ENCODE data around the gene KIRREL1.
A peak's percentile ranks its signal among the peaks of the same experiment; 100 is the strongest.
"Not testable (repeated sequence)": the region's sequence is repeated elsewhere in the genome, so short reads cannot be mapped to it uniquely, and the experiment has no call there.

KIRREL1 gene

DNA sequence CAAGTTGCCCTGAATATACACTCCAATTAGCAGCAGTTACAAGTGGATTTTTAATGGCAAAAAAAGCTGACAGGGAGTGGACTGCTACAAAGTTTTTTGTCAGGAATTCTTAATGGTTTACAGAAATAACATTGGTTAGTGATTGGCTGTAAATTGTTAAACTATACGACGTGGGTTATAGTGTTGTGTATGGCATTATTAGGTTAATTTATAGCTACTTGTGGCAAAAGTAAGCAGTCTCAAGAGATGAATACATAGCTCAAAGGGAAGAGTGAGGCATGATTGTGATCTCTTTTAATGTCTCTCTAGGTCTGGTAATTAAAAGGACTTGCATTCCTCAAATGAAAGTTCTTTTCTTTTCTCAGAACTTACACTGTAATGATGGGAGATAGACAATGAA is 111.4 kb downstream of the KIRREL1 start:
- no peak for DNase-seq (ENCODE audit: low read depth, low spot score)

DNA sequence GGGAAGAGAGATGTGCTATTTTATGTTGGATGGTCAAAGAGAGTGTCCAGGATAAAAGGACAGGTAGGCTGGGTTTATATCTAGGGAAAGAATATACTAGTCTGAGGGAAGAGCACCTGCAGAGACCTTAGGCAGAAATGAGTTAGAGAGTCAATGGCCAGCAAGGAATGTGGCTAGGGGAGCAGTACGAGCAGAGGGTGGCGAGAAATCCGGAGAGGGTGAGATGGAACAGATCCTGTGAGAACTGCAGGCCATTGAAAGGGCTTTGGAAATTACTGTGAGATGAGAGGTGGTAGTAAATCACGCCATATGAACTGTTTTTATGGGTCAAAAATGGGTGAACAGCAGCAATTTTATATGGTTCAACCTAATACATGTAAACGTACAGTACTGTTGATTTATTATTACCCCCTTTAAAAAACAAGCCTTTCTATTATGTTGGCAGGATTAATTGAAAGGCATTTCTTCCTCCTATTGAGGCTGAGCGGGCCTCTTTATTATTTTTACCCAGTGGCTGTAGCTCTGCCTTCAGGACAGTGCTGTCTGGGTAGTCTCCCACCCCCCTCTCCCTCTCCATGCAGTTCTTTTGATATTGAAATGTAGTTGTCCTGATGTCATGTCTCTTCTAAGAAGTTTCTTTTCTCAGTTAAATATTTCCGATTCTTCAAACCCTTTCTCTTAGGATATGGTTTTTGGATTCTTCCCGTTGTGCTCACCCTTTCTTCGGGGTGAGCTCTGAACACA is 112.1 kb downstream of the KIRREL1 start:
- no peak for DNase-seq (ENCODE audit: low read depth, low spot score)

DNA sequence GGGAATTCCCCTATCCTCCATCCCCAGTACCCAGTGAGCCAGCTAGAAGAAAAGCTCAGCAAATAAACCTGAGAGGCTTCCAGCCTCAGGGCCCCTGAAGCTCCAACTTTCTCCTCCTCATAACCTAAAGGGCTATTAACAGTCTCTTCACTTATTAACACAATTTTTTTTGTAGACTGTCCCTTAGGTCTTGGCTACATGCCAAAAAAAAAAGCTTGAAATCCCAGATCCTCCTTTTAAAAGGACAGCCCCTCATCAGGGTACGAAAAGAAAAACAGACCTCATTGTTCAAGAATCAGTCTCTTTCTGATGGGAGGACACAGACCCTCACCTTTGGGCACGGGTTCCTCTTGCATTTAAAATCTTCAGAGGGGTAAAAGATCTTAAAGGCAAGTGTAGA is 114.5 kb downstream of the KIRREL1 start:
- DNase-seq (ENCODE audit: low read depth, low spot score): no peak

DNA sequence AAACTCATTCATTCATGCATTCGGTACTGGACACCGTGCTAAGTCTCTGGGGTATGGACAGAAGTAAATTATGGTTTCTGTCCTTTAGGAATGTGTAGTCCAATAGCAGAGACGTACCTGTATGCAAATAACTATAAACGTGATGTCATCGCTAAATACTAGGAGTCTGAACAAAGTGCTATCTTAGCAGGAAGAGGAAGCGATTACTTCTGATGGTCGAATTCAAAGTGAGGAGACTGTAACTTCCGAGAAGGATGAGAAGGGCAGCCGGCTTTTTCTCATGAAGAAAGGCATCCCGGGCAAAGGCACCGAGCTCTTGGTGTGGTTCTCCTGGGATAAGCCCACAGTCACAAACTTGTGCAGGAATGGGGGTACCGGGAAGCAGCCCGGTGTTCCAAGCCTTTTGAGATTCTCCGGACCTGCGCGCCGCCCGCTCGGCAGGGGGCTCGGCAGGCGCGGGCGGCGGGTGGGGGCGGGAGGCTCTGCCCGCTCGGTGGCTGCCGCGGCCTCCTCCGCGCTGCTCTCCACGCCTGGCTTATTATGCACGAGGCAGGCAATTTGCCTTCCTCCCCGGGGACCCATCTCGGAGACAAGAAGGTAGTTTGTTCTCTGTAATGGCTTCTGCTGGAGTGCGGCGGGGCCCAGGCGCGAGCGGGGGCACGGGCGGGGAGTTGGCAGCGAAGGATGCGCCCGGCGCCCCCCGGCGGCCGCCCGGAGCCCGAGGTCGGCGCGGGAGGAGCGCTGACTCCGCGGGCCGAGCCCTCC is 119.7 kb downstream of the KIRREL1 start:
- DNase-seq (ENCODE audit: low read depth, low spot score): no peak

DNA sequence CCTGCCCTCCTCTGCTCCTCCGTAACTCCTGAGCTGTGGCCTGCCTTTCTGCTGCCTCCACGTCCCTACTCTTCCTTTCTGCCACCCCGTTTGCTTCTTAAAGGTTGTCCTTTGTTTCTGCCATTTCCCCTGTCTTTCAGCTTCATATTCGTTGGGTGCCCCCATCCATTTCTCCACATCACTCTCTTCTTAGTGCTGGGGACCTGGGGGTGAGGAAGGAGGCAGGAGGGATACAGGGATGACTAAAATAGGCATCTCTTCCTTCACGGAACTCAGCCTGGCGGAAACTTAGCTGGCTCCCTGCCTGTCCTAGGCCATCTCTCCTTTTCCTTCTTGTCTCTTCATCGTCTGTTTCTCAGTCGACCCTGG is 120.3 kb downstream of the KIRREL1 start:
- no peak for DNase-seq (ENCODE audit: low read depth, low spot score)

DNA sequence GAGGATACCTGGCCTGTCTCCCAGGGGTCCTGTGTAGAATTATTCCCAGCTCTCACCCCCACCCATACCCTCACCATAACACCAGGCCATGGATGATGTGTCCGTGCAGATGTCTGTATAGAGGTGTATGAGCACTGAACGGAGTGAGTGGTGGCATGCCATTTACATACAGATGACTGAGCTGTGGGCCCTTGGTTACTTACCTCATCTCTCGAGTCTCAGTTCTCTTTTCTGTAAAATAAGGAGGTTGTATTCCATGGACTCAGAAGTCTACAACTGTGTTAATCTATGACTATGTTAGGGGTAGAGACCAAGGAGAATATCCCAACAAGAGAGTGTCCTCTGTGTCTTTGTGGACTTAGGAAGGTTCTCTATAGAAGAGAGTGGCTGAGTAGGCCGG is 121.7 kb downstream of the KIRREL1 start:
- DNase-seq (ENCODE audit: low read depth, low spot score): no peak

DNA sequence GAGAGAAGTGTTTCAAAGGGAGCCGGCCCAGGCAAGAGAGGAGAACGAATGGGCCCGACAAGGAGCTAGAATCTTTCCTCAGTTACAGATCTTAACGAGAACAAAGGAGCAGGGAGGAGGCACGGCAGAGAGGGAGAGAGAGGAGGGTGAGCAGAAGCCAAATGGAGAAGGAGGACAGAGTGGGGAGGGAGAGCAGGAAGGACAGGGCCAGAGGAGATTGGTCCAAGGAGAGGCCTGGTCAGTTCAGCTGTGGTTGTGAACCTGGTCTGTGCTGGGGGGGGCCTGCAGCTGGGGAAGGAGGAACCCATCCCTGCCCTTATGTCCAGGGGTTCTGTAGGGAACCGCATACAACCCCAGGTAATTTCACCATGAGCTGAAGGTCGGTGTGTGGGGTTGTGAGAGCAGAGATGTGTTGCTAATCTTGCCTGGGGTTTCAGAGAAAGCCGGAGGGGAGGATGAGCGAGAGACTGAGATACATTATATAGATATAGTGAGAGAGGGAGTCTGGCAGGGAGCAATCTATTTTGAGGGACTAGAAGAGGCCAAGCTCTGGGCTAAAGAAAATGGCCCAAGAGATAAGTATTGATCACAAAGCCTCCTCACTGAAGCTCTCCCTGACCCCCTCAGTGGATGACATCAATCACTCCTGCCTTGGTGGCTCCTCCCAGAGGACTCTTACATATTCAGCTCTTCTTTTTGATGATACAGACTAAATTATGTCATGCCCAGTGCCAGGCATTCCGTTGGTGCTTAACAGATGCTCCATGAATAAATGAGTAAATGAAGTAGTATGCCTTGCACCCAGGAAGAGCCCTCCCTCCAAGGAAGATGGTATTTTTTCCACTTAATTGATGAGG is 123.1 kb downstream of the KIRREL1 start:
- no peak for DNase-seq (ENCODE audit: low read depth, low spot score)

DNA sequence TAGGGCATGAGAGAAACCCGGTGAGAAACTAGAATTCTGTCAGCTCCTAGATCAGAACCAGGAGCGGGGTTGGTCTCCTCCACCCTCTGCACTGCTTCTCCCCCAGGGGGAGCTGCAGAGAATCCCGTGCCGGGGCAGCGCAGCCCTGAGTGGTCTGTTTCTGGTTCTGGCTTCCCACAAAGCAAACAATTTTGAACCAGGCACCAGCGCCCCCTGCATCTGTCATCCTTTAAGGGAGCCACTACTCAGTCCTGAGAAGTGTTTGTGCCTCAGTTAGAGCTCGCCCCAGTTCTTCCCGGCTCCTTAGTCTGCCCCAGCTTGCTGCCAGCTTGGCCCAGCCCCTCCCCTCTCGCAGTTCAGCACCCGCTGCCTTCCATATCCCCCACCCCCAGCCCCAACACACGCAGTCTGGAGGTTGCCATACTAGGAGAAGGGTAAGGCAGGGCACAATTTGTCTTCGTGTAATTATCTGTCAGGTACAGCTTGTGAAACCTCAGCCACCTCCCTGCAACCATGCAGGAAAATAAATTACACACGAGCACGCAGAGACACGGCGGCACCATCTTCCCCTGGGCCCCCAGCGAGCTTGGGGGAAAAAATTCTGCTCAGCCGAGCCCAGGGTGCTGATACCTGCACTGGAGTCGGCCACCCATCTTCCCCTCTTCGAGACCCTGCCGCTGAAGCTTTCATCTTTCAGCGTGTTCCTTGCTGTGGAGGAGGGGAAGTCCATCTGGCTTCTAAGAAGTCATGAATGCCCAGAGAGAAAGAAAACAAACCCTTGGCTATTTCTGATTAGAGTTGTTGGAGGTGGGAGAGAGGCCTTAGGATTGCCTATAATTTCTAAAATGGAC is 124.6 kb downstream of the KIRREL1 start:
- DNase-seq (ENCODE audit: low read depth, low spot score): no peak

DNA sequence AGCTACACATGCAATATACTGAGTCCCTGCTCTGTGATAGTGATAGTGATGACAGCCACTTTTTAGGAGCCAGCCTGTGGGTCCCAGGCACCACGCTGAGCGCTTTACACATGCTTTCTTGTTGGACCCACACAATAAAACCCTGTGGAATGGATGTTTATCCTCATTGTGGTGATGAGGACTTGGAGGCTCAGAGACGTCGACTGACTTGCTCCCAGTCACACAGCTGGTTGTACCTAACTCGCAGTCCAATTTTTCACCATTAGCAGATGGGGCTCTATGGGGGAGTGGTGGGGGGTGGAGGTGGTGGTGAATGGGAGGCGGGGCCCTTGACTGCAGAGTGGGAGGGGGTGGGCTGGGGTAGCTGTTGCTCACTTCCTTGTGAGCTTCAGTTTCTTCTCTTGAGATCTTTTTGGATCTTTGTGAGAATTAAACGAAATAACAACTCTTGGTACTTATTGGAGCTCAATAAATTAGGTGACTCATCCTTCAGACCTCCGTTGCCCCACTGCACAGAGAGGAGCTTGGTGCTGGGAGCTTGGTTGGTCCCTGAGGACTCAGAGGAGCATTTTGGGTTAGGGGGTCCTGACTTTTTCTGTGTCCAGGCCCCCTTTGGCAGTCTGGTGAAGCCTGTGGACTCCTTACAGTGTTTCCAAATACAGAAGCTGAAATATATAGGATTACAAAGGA is 125.4 kb downstream of the KIRREL1 start:
- DNase-seq (ENCODE audit: low read depth, low spot score): no peak

DNA sequence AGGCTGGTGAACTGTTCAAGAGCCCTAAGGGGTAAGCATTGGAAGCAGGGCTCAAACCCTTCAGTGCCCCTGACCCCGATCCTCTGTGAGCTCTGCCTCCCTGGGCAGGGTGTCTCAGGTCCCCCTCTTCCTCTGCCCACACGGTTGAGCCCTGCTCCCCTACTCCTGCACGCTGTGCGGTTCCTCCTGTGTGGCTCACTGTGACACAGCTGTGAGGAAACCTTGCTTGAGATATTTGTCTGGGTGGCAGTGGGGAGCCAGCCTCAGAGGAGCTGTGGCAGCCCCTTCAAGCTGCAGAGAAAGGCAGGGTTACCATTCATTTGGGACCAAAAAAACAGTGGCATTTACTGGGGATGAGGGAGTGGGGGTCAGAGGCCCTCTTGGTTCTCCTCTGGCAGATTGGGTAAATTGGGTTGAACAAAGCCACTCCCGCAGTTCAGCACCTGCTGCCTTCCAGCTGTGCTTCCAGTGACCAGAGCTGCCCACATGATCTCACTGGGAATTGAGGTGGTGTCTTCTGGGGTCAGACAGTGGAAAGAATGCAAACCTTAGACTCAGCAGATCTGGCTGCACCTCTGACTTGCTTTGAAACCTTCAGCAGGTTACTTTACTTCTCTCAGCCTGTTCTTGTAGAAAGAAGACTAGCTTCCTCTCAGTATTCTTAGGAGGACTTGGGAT is 126.7 kb downstream of the KIRREL1 start:
- no peak for DNase-seq (ENCODE audit: low read depth, low spot score)

DNA sequence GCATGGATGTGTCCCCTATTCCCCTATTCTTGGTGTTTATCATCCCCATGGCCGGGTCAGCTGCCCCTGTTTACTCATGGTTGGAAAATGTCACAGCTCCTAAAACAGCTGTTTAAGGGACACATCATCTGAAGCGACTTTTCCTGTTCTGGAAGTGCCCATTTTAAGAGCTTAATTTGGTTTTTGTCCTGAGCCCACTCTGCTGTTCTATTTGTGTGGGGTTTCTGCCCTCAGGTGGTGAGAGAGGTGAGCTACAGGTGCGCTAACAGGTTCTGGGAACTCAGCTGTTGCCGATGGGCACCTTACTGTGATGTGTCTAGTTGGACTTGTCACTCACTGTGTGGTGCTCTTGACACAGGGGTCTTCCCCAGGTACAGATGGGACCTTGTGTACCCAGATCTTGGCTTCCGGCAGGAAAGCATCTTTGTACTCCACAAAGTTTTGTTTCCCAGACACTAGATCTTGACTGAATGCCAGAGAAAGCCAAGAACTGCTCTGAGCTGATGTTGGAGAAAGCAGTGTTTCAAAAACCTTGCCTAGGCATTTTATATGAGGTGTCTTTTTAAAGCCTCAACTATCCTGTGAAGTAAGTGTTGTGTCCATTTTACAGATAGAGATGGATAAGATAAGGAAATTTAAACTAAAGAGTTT is 128.3 kb downstream of the KIRREL1 start:
- no peak for DNase-seq (ENCODE audit: low read depth, low spot score)

DNA sequence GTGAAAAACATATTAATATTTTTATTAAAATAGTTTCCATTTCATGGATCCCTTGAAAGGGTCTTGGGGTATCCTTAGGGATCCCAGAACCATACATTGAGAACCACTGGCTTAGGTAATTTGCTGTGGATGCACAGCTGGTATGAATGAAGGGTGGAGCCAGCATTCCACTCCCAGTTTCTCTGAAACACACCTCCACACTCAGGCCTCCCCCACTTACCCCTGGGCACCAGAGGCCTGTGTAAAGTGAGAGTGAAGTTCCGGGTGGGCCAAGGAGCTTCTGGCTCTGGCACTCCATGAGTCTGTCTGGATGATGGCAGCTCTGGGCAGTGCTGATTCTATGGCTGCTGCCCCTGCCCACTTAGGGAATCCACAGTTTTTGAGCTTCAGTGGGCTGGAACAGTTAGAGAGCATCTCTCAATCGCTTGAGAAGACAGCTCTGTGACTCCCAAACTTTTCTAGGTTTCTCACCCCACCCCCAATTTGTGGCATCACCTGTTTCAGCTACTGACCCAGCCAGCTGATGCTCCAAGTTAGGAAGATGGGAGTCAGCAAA is 129.5 kb downstream of the KIRREL1 start:
- no peak for DNase-seq (ENCODE audit: low read depth, low spot score)

DNA sequence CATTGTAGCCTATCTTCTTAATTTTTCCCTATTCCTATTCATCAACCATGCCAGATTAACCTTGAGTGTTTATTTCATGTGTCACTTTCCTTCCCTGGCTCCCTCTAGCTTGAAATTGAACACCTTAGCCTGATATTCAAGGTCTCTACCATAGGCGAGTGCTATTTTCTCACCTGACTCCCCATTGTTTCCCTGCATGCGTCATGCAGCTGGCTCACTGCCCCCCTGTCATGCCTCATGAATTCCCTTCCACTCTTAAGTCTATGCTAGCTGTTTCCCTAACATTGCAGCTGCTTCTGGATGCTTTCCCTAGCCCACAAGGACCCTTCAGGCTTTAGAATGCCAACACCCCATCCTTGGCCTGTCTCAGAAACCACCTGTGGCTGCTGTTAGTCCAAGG is 130.6 kb downstream of the KIRREL1 start:
- no peak for DNase-seq (ENCODE audit: low read depth, low spot score)

DNA sequence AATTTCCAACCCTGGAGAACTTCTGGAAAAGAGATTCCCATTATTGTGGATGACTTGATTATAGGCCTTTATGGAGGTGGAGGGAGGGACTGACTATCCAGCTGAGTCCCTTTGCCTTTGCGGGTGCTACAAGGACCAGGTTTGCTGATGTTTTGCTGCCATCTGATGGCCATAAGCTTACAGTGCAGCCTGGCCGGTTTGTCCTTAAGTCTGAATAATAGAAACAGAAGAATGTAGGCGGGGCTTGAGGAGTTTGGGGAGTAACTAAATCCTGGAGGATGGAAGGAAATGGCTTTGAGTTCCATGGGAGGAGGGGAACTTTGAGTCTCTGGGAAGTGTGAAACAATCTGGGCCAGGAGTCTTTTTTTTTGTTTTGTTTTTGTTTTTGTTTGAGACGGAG is 131.6 kb downstream of the KIRREL1 start:
- DNase-seq (ENCODE audit: low read depth, low spot score): peak; percentile 78

DNA sequence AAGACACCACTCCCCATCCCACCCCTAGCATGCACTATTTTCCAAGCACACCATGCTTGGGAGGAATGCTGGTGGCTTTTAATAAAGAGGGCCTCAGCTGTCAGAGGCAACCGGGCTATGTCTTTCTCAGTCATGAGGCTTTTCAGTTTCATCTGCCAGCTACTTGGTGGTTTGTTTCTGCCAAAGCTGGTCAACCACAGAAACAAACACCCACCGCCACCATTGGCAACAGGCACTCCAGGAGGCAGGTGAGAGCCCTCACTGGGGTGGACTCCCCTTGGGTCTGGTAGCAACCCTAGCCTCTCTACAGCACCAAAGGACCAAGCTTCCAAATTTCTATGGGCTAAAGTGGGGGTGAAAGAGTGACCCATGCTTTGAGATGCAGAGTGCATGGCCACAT is 133.0 kb downstream of the KIRREL1 start:
- DNase-seq (ENCODE audit: low read depth, low spot score): no peak

DNA sequence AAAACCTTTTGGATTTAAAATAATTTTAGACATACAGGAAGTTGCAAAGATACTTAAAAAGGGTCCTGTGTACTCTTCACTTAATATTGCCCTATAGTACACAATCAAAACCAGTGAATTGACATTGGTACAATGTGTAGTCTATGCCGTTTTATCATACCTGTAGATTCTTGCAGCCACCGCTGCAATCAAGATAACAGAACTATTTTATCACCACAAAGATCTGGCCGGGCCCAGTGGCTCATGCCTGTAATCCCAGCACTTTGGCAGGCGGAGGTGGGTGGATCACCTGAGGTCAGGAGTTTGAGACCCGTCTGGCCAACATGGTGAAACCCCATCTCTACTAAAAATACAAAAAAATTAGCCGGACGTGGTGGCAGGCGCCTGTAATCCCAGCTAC is 135.1 kb downstream of the KIRREL1 start:
- not testable (repeated sequence) for DNase-seq (ENCODE audit: low read depth, low spot score)

DNA sequence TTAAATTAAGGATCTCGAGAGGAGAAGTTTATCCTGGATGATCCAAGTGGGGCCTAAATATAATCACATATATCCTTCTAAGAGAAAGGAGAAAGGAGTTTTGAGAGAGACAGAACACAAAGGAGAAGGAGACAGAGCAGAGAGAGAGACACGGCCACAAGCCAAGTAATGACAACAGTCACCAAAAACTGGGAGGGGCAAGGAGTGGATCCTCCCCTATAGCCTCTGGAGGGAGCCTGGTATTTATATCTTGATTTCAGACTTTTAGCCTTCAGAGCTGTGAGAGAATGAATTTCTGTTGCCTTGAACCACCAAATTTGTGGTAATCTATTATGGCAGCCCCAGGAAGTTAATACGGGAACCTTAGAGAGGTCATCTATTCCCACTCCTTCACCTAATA is 137.8 kb downstream of the KIRREL1 start:
- no peak for DNase-seq (ENCODE audit: low read depth, low spot score)

DNA sequence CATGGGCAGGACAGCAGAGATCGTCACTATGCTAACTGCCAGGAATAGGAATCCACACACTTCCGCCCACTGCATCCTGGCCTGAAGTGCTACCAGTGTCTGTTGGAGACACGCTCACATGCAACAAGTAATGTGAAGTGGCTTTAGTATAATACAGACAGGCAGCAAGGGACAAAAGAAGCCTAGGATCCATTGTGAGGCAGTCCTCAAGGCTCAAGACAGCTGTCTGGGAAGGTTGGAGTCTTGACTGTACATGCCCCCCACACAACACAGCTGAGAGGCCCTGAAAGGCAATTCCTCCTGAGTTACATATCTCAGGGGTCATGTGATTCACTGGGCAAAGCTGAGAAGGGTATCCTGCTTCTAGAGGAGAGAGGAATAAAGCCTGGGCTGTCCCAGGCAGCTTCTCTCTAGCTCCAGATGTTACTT is 147.3 kb downstream of the KIRREL1 start:
- no peak for DNase-seq (ENCODE audit: low read depth, low spot score)

DNA sequence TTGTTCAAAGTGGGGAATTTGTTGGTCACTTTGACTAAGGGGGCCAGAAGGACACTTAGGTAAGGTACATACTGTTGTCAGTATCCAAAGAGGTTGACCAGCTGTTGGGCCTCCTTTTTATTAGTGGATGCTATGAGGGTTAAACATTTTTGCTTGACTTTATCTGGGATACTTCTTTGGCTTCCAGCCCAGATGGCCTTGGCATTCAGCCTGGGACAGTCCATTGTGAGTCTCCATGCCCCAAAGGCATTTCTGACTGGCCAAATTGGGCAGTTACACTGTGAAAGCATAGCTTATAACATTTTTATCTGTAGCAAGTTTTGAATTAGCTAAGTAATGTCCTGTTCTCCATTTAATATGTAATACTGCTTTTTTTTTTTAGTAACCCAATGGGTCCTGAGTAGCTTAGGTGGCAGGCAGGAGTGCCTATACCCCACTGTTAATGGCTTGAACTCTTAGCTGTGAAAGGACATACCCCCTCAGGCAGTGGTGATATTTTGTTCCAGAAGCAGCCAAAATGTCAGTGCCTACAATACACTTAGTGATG is 151.8 kb downstream of the KIRREL1 start:
- DNase-seq (ENCODE audit: low read depth, low spot score): no peak

Measured in brain pericyte (primary cell).